ENCODE results near the gene APLF. TPM values are rescaled to one million over a fixed set of nuclear protein-coding genes. Genes with fewer than 3 reads are reported as not detected.

APLF gene
- total RNA-seq, 1 experiment from 2014 or later, result 0.58 TPM

Other genes with a start within 250 kb of the APLF start
- 13.1 and 22.4 TPM in 2 replicates for gene PPP3R1, start 215.1 kb upstream of the APLF start, total RNA-seq (2014; rRNA removed; shearing (Covaris generic))
- 50.4 and 69.7 TPM in 2 replicates for gene CNRIP1, start 147.6 kb upstream of the APLF start, total RNA-seq (2014; rRNA removed; shearing (Covaris generic))
- gene PLEK, start 102.3 kb upstream of the APLF start, total RNA-seq (2014; rRNA removed; shearing (Covaris generic)), result not detected in 2 replicates
- gene FBXO48, start 291 bp upstream of the APLF start, total RNA-seq (2014; rRNA removed; shearing (Covaris generic)), result 0.63 and 0.73 TPM in 2 replicates
- gene PROKR1, start 176.0 kb downstream of the APLF start, total RNA-seq (2014; rRNA removed; shearing (Covaris generic)), result not detected in 2 replicates